Right renal pelvis (tissue), 4 donors: Measurements from ENCODE around the gene SMIM14. TPM values are rescaled to one million over a fixed set of nuclear protein-coding genes. Genes with fewer than 3 reads are reported as not detected.
"Not testable (repeated sequence)": the region's sequence is repeated elsewhere in the genome, so short reads cannot be mapped to it uniquely, and the experiment has no call there.

Experiments used
- DNase-seq, 4 donors: peaks; one replicate each; pipeline ENCODE4 v3.0.0-alpha.2; 2013; ENCODE audit warnings: low read depth in 4 of 4, low spot score in 3 of 4, missing footprints in 1 of 4
- polyA plus RNA-seq, 4 donors: library from polyadenylated mRNA; unstranded; fragments of 120-200 nt; gene quantifications; one replicate each; pipeline ENCODE4 v1.2.1, GENCODE V29; 2013; ENCODE audit not compliant: insufficient read length in 4 of 4

Gene SMIM14
- polyA plus RNA-seq, result 10 to 100 TPM; 53.9 to 68.2 (median 65.1) TPM

DNA sequence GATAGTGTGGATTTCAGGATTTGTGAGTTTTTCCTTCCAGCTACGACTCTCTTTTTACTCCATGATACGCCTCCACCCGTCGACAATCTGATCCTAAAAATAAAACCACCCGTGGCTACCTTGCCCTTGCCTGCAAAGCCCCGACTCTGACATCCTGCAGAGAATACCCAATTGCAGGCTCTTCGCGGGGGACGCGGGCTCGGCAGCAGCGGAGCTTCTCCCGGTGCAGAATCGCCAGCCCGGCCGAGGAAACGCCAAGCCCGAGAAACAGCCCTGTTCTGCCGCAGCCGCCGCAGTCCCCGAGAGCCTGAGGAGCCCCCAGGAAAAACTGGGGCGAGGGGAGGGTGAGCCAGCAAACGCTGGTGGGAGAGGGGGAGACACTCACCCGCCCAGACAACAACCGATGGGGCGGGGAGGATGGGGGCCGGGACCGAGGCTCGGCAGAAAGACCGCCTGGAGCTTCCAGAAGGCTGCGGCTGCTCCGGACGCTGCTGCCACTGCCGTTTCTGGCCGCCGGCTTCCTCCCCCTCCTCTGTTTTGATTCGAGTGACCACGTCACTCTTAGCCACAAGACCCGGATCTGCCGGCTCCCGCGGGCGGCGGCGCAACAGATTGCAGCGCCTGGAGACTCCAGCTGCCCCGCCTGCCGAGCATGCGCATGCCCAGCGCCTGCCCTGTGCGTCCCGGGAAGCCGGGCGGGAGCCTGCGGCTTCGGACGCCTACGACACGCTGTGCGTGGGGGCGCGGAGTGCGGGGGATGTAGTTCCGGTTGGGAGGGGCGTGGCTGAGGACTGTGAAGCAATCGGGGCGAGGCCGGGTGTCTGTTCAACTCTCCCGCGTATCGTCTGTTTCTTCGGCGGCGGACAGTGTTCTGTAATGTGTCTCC lies at the start of gene SMIM14:
Gene SMIM14, minus strand, starts transcription at position 512 of the 886 bp plus-strand sequence. CDS start 33,720 bp downstream, outside the sequence.
- peak; percentile 95 to 96 (median 96) for DNase-seq

DNA sequence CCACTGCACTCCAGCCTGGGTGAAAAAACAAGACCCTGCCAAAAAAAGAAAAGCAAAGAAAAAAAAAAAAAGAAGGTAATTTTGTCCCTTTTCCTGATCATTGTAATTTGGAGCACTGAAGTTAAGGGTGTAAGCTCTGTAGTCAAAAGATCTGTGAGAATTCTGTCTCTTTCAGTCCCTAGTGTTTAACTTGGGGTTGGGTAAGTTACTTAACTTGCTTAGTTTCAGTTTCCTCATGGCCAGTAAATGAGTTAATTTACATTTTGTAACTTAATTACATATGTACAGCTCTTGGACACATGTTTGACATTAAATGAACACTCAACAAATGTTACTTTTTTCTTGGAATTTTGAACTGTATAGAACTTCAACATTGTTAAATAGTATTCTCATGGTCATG lies 48.3 kb upstream of the SMIM14 start:
- no peak for DNase-seq

DNA sequence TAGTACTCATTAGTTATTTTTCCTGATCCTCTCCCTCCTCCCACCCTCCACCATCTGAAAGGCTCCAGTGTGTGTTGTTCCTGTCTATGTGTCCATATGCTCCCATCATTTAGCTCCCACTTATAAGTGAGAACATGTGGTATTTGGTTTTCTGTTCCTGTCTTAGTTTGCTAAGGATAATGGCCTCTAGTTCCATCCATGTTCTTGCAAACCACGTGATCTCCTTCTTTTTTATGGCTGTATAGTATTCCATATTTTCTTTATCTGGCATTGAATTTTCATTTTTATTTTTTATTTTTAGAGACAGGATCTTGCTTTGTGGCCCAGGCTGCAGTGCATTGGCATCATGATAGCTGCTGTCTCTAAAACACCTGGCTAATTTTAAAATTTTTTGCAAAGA lies 47.3 kb upstream of the SMIM14 start:
- no peak for DNase-seq

DNA sequence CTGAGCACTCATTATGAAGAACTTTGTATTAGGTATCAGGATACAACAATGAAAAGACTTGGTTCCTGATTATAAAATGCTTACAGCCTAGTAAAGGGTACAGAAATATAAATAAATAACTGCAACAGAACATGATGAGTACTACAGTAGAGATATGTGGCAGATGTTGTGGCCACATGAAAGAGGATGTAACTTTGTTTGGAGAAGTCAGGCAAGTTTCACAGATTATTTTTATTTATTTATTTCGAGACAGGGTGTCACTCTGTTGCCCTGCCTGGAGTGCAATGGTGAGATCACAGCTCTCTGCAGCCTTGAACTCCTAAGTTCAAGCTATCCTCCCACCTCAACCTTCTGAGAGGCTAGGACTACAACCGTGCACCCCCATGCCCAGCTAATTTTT lies 43.5 kb upstream of the SMIM14 start:
- no peak for DNase-seq

DNA sequence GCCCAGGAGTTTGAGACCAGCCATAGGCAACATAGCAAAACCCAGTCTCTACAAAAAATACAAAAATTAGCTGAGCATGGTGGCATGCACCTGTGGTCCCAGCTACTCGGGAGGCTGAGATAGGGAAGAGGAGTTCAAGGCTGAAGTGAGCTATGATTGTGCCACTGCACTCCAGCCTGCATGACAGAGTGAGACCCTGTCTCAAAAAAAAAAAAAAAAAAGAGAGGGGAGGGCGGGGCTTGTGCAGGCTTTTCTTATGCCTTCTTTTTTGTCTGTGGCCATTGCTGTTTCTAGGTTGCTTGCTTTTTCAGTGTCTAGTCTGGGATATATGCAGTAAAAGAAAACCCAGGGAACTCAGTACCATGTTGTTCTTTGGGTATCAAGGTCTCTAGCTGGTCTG lies 42.3 kb upstream of the SMIM14 start:
- not testable (repeated sequence) for DNase-seq

DNA sequence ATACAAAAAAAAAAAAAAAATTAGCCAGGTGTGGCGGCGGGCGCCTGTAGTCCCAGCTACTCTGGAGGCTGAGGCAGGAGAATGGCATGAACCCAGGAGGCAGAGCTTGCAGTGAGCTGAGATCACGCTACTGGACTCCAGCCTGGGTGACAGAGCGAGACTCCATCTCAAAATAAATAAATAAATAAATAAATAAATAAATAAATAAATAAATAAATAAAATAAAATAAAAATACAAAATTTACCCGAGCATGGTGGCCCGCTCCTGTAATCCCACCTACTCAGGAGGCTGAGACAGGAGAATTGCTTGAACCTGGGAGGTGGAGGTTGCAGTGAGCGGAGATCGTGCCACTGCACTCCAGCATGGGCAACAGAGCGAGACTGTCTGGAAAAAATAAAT lies 37.0 kb upstream of the SMIM14 start:
- not testable (repeated sequence) for DNase-seq

DNA sequence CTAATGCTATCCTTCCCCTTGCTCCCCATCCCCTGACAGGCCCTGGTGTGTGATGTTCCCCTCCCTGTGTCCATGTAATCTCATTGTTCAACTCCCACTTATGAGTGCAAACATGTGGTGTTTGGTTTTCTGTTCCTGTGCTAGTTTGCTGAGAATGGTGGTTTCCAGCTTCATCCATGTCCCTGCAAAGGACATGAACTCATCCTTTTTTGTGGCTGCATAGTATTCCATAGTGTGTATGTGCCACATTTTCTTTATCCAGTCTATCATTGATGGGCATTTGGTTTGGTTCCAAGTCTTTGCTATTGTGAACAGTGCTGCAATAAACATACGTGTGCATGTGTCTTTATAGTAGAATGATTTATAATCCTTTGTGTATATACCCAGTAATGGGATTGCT lies 31.6 kb upstream of the SMIM14 start:
- DNase-seq, result not testable (repeated sequence)

DNA sequence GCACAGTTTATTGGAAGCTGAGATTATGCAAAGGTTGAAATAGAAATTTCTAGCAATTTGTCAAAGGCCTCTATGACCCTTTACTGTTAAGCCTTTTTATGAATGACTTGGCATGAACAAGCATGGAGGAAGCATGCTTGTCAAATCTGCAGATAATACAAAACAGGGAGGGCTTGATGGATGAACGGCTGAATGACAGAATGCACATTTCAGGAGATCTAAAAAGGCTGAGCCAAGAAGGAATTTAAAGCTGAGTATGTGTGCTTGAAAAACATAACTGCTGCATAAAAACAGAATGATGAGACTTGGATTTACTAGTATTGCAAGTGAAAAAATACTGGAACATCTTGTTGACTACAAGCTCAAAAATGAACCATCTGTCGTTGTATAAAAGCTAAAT lies 30.2 kb upstream of the SMIM14 start:
- DNase-seq, result no peak

DNA sequence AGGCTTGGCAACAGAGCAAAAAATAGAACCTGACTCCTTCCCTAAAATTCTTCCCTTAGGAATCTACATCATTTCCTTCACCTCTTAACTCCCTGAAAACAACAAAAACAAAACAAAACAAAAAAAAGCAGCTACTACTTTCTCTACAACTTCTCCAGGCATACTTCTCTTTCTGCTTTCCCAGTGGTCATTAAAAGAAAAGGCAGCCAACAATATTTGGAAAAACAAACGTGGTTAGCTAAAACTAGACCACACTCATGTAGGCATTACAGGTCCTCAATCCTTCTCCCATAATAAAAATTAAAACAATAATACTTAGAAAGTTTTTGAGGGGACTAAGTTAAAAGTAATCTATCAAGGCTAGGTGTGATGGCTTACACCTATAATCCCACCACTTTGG lies 29.0 kb upstream of the SMIM14 start:
- DNase-seq, result no peak

DNA sequence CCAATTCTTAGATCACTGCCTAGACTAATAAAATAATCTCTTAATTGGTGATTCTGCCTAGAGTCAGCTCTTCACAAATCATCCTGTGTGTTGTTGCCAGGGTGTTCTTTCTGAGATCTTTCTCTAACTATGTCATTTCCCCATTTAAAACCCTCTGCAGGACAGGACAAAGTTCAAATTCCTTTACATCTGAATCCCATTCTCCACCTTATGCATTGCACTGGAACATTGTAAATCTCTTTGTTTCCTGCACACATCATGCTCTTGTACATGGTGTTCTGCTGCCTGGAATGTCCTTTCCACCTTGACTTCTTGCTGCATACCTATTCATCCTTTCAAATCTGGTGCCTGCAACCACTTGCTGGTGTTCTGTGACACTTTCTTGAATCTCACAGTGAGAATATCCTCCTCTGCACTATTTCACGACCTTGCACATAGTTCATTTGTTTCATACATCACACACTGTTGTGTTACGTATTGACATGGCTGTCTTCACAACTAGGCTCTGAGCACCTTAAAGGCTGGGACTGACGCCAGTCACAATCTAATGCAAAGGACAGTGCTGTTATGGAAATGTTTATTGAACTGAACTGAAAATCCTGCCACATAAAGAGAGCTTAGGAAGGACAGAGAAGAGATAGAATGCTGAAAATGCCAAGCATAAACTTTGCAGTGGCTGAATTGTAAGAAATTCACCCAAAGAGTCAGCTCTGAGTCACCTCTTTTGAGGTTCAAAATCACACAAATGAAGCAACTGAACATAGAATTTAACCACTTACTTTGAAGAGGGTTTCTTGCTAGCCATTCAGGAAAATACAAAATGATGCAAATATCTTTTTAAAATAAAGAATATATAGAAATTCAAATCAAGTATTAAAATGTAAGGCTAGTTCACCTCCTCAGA lies 26.4 kb upstream of the SMIM14 start:
- no peak for DNase-seq

DNA sequence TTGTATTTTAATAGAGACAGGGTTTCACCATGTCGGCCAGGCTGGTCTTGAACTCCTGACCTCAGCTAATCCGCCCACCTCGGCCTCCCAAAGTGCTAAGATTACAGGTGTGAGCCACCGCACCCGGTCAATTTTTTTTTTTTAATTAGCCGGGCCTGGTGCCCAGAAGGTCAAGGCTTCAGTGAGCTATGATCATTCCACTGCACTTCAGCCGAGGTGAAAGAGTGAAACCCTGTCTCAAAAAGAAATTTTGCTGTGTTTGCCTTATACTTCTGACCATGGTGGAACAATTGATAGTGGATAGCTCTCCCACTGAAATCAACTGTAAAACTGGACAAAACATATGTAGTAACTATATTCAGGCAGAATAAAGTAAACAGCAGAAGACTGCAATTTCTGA lies 24.0 kb upstream of the SMIM14 start:
- no peak for DNase-seq

DNA sequence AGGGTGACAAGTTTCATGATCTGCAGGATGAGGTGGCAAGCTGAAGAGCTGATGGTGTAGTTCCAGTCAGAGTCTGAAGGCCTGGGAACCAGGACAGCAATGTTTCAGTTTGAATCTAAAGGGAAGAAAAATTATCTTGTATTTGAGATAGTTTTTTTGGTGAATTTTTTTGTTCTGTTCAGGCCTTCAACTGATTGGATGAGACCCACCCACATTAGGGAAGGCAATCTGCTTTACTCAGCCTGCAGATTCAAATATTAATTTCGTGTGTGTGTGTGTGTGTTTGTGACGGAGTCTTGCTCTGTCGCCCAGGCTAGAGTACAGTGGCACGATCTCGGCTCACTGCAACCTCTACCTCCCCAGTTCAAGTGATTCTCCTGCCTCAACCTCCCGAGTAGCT lies 22.1 kb upstream of the SMIM14 start:
- DNase-seq, result no peak

DNA sequence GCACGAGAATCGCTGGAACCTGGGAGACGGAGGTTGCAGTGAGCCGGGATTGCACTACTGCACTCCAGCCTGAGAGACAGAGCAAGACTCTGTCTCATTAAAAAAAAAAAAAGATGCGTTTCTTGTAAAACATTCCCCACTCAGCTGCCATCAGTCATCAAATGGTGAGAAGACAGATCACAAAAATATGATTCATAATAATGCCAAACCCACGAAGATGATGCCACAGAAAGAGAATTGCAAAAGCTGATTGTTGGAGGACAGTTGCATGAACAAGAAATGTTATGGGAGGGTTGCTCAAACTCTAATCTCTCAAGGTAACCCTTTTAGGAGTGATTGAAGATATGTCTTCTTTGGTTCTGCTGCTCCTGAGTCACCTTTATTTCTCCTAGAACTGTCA lies 21.4 kb upstream of the SMIM14 start:
- DNase-seq, result no peak

DNA sequence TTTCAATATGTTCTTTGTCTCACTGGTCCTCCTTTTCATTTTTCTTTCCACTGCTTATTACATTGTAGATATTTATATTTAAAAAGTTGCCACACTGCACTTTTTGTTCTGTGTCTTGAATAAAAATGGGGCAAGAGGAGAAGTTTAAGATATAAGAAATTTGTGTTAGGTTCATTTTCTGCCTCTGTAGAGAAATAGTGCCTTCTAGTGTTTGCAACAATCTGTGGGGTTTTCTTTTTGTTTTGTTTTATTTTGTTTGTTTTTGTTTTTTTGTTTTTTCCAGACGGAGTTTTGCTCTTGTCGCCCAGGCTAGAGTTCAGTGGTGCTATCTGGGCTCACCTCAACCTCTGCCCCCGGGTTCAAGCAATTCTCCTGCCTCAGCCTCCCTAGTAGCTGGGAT lies 20.1 kb upstream of the SMIM14 start:
- no peak for DNase-seq

DNA sequence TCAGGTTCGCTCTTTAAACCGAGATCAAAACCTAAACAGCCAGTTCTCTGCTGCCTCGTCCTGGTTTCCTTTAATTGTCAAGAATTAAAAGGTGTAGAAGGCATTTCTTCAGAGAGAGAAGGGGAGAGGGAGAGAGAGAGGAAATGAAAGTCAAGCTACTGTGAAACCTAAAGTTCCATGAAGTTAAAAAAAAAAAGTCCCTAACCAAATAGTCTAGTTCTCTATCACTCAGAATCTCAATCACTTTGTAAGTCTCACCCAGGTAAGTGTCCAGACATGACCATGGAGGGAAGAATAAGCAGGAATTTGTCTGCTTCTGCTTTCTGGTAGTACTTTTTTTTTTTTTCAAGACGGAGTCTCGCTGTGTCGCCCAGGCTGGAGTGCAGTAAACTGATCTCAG lies 18.8 kb upstream of the SMIM14 start:
- no peak for DNase-seq

DNA sequence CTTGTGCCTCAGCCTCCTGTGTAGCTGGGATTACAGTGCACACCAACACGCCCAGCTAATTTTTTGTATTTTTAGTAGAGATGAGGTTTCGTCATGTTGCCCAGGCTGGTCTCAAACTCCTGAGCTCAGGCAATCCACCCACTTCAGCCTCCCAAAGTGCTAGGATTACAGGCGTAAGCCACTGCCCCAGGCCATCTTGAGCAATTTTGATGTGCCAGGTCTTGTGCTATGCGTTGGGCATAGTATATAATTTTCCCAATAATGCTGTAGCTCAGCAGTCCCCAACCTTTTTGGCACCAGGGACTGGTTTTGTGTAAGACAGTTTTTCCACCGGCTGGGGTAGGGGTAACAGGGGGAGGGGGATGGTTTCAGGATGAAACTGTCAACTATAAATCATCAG lies 18.0 kb upstream of the SMIM14 start:
- not testable (repeated sequence) for DNase-seq

DNA sequence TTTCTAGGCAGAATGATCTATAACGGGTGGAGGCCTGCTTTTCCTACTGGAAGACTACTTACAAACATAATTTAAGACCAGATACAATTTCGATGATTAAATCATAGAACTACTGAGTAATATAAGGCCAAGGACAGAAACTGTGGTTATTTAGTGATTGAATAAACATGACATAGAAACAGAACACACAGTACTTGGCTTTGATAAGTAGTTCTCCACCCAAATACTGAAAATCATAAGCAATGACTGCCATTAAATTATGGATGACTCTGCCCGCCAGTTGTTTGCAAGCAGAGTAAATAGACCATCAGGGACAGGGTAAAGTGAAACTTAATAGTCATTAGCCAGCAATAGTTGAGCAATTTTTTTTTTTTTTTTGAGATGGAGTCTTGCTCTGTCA lies 17.2 kb upstream of the SMIM14 start:
- no peak for DNase-seq

DNA sequence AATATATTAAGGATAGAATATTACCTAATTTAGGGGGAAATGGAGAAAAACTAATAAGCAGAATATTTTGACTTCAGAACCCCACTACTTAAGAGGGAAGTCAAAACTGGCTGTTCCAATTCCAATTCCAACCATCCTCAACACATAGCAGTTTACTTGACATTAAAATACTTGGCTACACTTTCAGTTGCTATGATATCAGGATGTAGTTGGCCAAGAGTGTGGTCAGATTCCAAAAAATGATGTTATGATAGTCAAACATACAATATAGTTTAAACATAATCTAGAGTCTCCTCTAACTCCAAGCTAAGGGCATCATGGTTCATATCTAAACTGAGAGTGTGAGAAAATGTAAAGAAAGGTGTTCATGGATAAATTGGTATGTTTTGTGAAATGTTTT lies 16.5 kb upstream of the SMIM14 start:
- no peak for DNase-seq

DNA sequence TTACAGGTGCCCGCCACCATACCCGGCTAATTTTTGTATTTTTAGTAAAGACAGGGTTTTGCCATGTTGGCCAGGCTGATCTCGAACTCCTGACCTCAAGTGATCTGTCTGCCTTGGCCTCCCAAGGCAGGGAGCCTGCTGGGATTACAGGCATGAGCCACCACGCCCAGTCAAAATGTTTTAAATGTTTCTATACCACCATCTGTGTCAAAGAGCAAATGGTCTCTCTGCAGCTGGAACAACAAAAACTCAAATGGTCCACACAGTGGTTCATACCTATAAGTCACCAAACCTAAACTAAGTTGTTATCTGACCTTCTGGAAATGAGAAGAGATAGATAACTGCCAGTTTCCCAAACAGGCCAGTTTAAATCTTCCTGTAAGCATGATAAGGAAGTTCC lies 12.9 kb upstream of the SMIM14 start:
- not testable (repeated sequence) for DNase-seq

DNA sequence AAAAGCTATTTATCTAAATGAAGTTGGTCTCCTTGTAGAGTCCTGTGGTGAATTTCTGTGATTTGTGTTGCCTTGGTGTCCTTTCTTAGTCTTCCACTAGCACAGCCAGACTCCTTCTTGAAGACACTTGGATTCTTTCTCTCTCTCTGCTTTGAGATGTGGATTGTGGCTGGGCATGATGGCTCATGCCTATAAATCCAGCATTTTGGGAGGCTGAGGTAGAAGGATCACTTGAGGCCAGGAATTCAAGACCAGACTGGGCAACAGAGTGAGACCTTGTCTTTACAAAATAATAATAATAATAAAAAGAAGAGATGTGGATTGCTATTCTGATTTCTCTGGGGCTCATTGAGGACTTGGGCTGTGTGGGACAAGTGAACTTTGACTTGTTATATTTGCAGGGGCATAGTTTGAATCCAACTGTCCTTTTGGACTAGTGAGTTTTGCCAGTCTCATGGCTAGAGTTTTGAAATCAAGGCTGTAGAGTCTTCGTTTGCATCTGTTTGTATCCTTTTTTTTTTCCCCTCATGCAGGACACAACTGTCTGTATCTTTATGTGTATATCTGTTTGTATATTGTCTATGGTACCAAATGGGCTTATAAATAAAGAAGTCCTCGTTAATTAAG lies 11.1 kb upstream of the SMIM14 start:
- no peak for DNase-seq
